T47D (cell line): ENCODE data around the gene DDX46.
"Not testable (repeated sequence)": the region's sequence is repeated elsewhere in the genome, so short reads cannot be mapped to it uniquely, and the experiment has no call there.

Experiments used
- DNase-seq, 2 experiments: peaks; one replicate each; pipeline versions ENCODE4 v3.0.0 to v3.0.0-alpha.2; 2011 to 2012; ENCODE audit warnings: low read depth in 1 of 2, low spot score in 1 of 2
- JUND ChIP-seq: IDR thresholded peaks from 2 replicates; pipeline ENCODE4 v1.6.1; 2012; ENCODE audit warnings: low read depth
- in situ Hi-C: cut with HindIII; loops from 2 replicates; pipeline ENCODE4 v1.10.0; 2016; ENCODE audit warnings: low sequenced_read_pairs, low pct_unique_long_range_greater_than_20kb

DDX46 gene

GRCh38 chr5:134837530-134838181, 79.1 kb downstream of the DDX46 start:
- in situ Hi-C loops, result no loop called here
- no peak for TF ChIP-seq JUND
- DNase-seq, result no peak

- not testable (repeated sequence) for DNase-seq
Measured at GRCh38 chr5:134838361-134838760, 79.8 kb downstream of the DDX46 start.

GRCh38 chr5:134840811-134841210, 82.2 kb downstream of the DDX46 start:
- TF ChIP-seq JUND, result no peak
- in situ Hi-C loops, result no loop called here
- DNase-seq, result no peak

More at GRCh38 chr5:134838361-134838760, 79.8 kb downstream of the DDX46 start:
- in situ Hi-C loops, result not testable (repeated sequence)

- no peak for DNase-seq
- in situ Hi-C loops, result no loop called here
- TF ChIP-seq JUND, result no peak
Measured at GRCh38 chr5:134844252-134844651, 85.7 kb downstream of the DDX46 start.

- in situ Hi-C loops, result no loop called here
- TF ChIP-seq JUND, result no peak
- DNase-seq, result no peak
Measured at GRCh38 chr5:134845335-134845851, 86.8 kb downstream of the DDX46 start.

GRCh38 chr5:134845852-134846640, 87.5 kb downstream of the DDX46 start, which contains the start of gene C5orf24:
C5orf24 (plus strand) TSS chr5:134845968; CDS start chr5:134854901, 8,933 bp downstream.
- in situ Hi-C loops, result no loop called here
- TF ChIP-seq JUND, result no peak
- DNase-seq, result peak; percentile 83 to 97

GRCh38 chr5:134846641-134846960, 88.0 kb downstream of the DDX46 start:
- in situ Hi-C loops, result no loop called here
- DNase-seq, result no peak
- TF ChIP-seq JUND, result no peak

GRCh38 chr5:134849434-134849933, 90.9 kb downstream of the DDX46 start:
- in situ Hi-C loops, DNase-seq: not testable (repeated sequence)

GRCh38 chr5:134851307-134851923, 92.8 kb downstream of the DDX46 start:
- peak; percentile 24 to 67 for DNase-seq
- no peak for TF ChIP-seq JUND
- in situ Hi-C loops, result no loop called here

- DNase-seq, in situ Hi-C loops: not testable (repeated sequence)
Measured at GRCh38 chr5:134856465-134856864, 97.9 kb downstream of the DDX46 start.

- no peak for TF ChIP-seq JUND
Measured at GRCh38 chr5:134857401-134857800, 98.8 kb downstream of the DDX46 start.

GRCh38 chr5:134864707-134865106, 106.1 kb downstream of the DDX46 start:
- in situ Hi-C loops, result no loop called here
- no peak for DNase-seq
- TF ChIP-seq JUND, result no peak

More at GRCh38 chr5:134857401-134857800, 98.8 kb downstream of the DDX46 start:
- no peak for DNase-seq
- in situ Hi-C loops, result no loop called here

GRCh38 chr5:134873494-134873893, 114.9 kb downstream of the DDX46 start:
- no peak for DNase-seq
- in situ Hi-C loops, result no loop called here
- TF ChIP-seq JUND, result no peak
